GM12875 (cell line): ENCODE measurements around the gene MYO16.

Experiments used
- H3K4me3 ChIP-seq: one replicate; pipeline ENCODE4 v1.5.1; 2011; ENCODE audit warnings: low read depth, low read length, control low read depth
- CTCF ChIP-seq: IDR thresholded peaks from 2 replicates; pipeline ENCODE4 v1.5.1; 2011; ENCODE audit warnings: low read depth, mild to moderate bottlenecking, control low read depth, inconsistent platforms, low read length, moderate library complexity, borderline replicate concordance; ENCODE audit not compliant: insufficient read depth

MYO16 gene

GRCh38 chr13:108917581-108917980, 288.2 kb downstream of the MYO16 start:
- no peak for TF ChIP-seq CTCF
- no peak overlapping the region for H3K4me3 ChIP-seq

- no peak for TF ChIP-seq CTCF
- H3K4me3 ChIP-seq = no peak overlapping the region
Measured at GRCh38 chr13:108919036-108919907, 289.9 kb downstream of the MYO16 start.

GRCh38 chr13:108920137-108920536, 290.7 kb downstream of the MYO16 start:
- H3K4me3 ChIP-seq = no peak overlapping the region
- TF ChIP-seq CTCF = no peak

GRCh38 chr13:108921238-108921637, 291.8 kb downstream of the MYO16 start:
- H3K4me3 ChIP-seq = no peak overlapping the region
- TF ChIP-seq CTCF = no peak

GRCh38 chr13:108922108-108922507, 292.7 kb downstream of the MYO16 start:
- H3K4me3 ChIP-seq = no peak overlapping the region

GRCh38 chr13:108923386-108924047, 294.1 kb downstream of the MYO16 start:
- no peak for TF ChIP-seq CTCF

More at GRCh38 chr13:108922108-108922507, 292.7 kb downstream of the MYO16 start:
- TF ChIP-seq CTCF = no peak

More at GRCh38 chr13:108923386-108924047, 294.1 kb downstream of the MYO16 start:
- H3K4me3 ChIP-seq = no peak overlapping the region
